H1 (cell line): ENCODE data around the gene SCNN1A. TPM values are rescaled to one million over a fixed set of nuclear protein-coding genes. Genes with fewer than 3 reads are reported as not detected.

Source experiments
- CTCF ChIA-PET: fragments of 300-600 bp; sonication (Branson Sonifier 250); formaldehyde crosslinking; loops from one replicate; lab custom pipeline; 2021; ENCODE audit not compliant: partially characterized antibody; lab: Charles Lee
- POLR2A ChIA-PET: fragments of 300-600 bp; sonication (Branson Sonifier 250); formaldehyde crosslinking; loops from one replicate; lab custom pipeline; 2021; ENCODE audit warnings: inconsistent platforms; ENCODE audit not compliant: partially characterized antibody; lab: Charles Lee
- DNase-seq, 2 experiments: peaks; one replicate each; pipeline versions ENCODE4 v3.0.0 to v3.0.0-alpha.2; 2010 to 2022; ENCODE audit warnings: low spot score in 2 of 2, low read depth in 1 of 2, mixed read lengths in 1 of 2
- FAIRE-seq: peaks from 2 replicates; lab custom pipeline; 2011; peaks lifted over from hg19 to GRCh38; lab: Jason Lieb, UNC
- H2AFZ ChIP-seq: 2 replicates; pipeline ENCODE4 v1.8.1; 2012; ENCODE audit warnings: low read length, inconsistent platforms
- H2AK5ac ChIP-seq: 2 replicates; pipeline ENCODE4 v1.6.1; 2013; ENCODE audit warnings: low read depth, low read length
- H2BK120ac ChIP-seq: replicated peaks from 2 replicates; pipeline ENCODE3; 2013; ENCODE audit warnings: low read depth, low read length, inconsistent platforms
- H2BK12ac ChIP-seq: 2 replicates; pipeline ENCODE4 v1.6.1; 2013; ENCODE audit warnings: low read depth, low read length
- H2BK15ac ChIP-seq: 2 replicates; pipeline ENCODE4 v1.6.1; 2013; ENCODE audit warnings: low read length
- H2BK20ac ChIP-seq: 2 replicates; pipeline ENCODE4 v1.6.1; 2013; ENCODE audit warnings: low read length
- H2BK5ac ChIP-seq: 2 replicates; pipeline ENCODE4 v1.6.1; 2013; ENCODE audit warnings: low read depth, low read length
- H3K14ac ChIP-seq: 2 replicates; pipeline ENCODE4 v1.6.1; 2013; ENCODE audit warnings: inconsistent platforms; ENCODE audit not compliant: insufficient read length
- H3K18ac ChIP-seq: 2 replicates; pipeline ENCODE4 v1.6.1; 2013; ENCODE audit warnings: low read length; ENCODE audit errors: extremely low read depth
- H3K23ac ChIP-seq: 2 replicates; pipeline ENCODE4 v1.6.1; 2013; ENCODE audit warnings: inconsistent platforms; ENCODE audit not compliant: insufficient read length
- H3K23me2 ChIP-seq: 2 replicates; pipeline ENCODE4 v1.6.1; 2013; ENCODE audit warnings: low read depth, low read length
- H3K27ac ChIP-seq: 2 replicates; pipeline ENCODE4 v1.6.1; 2011; ENCODE audit warnings: low read depth, low read length, inconsistent platforms
- H3K27me3 ChIP-seq, 4 experiments: replicated peaks in 1 of 4; 1 replicate in 1 of 4; 2 replicates in 3 of 4; pipeline versions ENCODE4 v1.6.1 to v1.8.1; 2011 to 2013; ENCODE audit warnings: low read length in 3 of 4, mild to moderate bottlenecking in 3 of 4, inconsistent platforms in 2 of 4, mixed read lengths in 2 of 4, moderate library complexity in 1 of 4; ENCODE audit not compliant: control insufficient read depth in 3 of 4, insufficient read depth in 3 of 4; ENCODE audit errors: extremely low read depth in 1 of 4
- H3K36me3 ChIP-seq, 4 experiments: 2 replicates each; pipeline versions ENCODE4 v1.6.1 to v1.8.1; 2011 to 2013; ENCODE audit warnings: mild to moderate bottlenecking in 4 of 4, low read length in 3 of 4, moderate library complexity in 2 of 4, control low read depth in 1 of 4, inconsistent platforms in 1 of 4; ENCODE audit not compliant: insufficient read depth in 4 of 4, control insufficient read depth in 2 of 4
- H3K4ac ChIP-seq: replicated peaks from 2 replicates; pipeline ENCODE3; 2013; ENCODE audit warnings: low read length, low read depth, mixed read lengths, inconsistent platforms; ENCODE audit not compliant: insufficient read length
- H3K4me1 ChIP-seq, 4 experiments: replicated peaks in 1 of 4; 1 replicate in 1 of 4; 2 replicates in 3 of 4; pipeline versions ENCODE4 v1.6.1 to v1.8.1; 2011 to 2013; ENCODE audit warnings: low read length in 3 of 4, inconsistent platforms in 2 of 4, mixed read lengths in 1 of 4; ENCODE audit not compliant: insufficient read depth in 4 of 4, control insufficient read depth in 3 of 4
- H3K4me2 ChIP-seq, 2 experiments: 2 replicates each; pipeline versions ENCODE4 v1.6.1 to v1.8.1; 2011 to 2013; ENCODE audit warnings: low read depth in 2 of 2, low read length in 2 of 2, control low read depth in 1 of 2, inconsistent platforms in 1 of 2, mild to moderate bottlenecking in 1 of 2; ENCODE audit not compliant: insufficient read depth in 1 of 2
- H3K4me3 ChIP-seq, 4 experiments: fragments of 200-600, 300-600 bp in 1 of 4; sonication (generic), shearing (Covaris generic), sonication (Bioruptor Twin) in 1 of 4; 2 replicates each; pipeline versions ENCODE4 v1.5.1 to v1.8.1; 2011 to 2016; ENCODE audit warnings: low read length in 4 of 4, low read depth in 3 of 4, control low read depth in 2 of 4, inconsistent platforms in 2 of 4, mild to moderate bottlenecking in 2 of 4, mixed read lengths in 1 of 4, moderate library complexity in 1 of 4; ENCODE audit not compliant: insufficient read depth in 2 of 4; ENCODE audit errors: extremely low read depth in 1 of 4
- H3K56ac ChIP-seq: replicated peaks from 2 replicates; pipeline ENCODE3; 2013; ENCODE audit warnings: low read depth, mild to moderate bottlenecking, mixed read lengths, low read length, inconsistent platforms; ENCODE audit not compliant: insufficient read length
- H3K79me1 ChIP-seq: 2 replicates; pipeline ENCODE4 v1.6.1; 2013; ENCODE audit warnings: low read depth, low read length, control low read depth
- H3K79me2 ChIP-seq, 2 experiments: 2 replicates each; pipeline versions ENCODE4 v1.6.1 to v1.8.1; 2012 to 2013; ENCODE audit warnings: low read length in 2 of 2, mild to moderate bottlenecking in 2 of 2, inconsistent platforms in 1 of 2; ENCODE audit not compliant: insufficient read depth in 2 of 2, control insufficient read depth in 1 of 2
- H3K9ac ChIP-seq, 4 experiments: replicated peaks in 1 of 4; 1 replicate in 1 of 4; 2 replicates in 3 of 4; pipeline versions ENCODE4 v1.6.1 to v1.8.1; 2011 to 2013; ENCODE audit warnings: low read depth in 3 of 4, low read length in 3 of 4, control low read depth in 2 of 4, mild to moderate bottlenecking in 2 of 4, moderate library complexity in 2 of 4, inconsistent platforms in 1 of 4; ENCODE audit errors: extremely low read depth in 1 of 4
- H3K9me3 ChIP-seq, 2 experiments: 2 replicates each; pipeline versions ENCODE4 v1.6.1 to v1.8.1; 2012 to 2013; ENCODE audit warnings: mild to moderate bottlenecking in 2 of 2, moderate library complexity in 2 of 2, control low read depth in 1 of 2, inconsistent platforms in 1 of 2, low read depth in 1 of 2, low read length in 1 of 2, mixed read lengths in 1 of 2; ENCODE audit not compliant: insufficient read depth in 2 of 2
- H4K20me1 ChIP-seq, 2 experiments: replicated peaks in 1 of 2; 2 replicates each; pipeline versions ENCODE3 to v1.8.1; 2011 to 2013; ENCODE audit warnings: inconsistent platforms in 2 of 2, low read length in 2 of 2, mild to moderate bottlenecking in 1 of 2; ENCODE audit not compliant: insufficient read depth in 2 of 2, control insufficient read depth in 1 of 2
- H4K5ac ChIP-seq: 2 replicates; pipeline ENCODE4 v1.6.1; 2013; ENCODE audit warnings: low read length, low read depth, mixed read lengths, inconsistent platforms; ENCODE audit not compliant: insufficient read length
- H4K8ac ChIP-seq: 2 replicates; pipeline ENCODE4 v1.8.0; 2013; ENCODE audit warnings: mild to moderate bottlenecking, moderate library complexity, low read length, inconsistent platforms; ENCODE audit not compliant: insufficient read depth; ENCODE audit errors: extremely low read depth
- H4K91ac ChIP-seq: replicated peaks from 2 replicates; pipeline ENCODE3; 2013; ENCODE audit warnings: low read length, mixed read lengths, inconsistent platforms; ENCODE audit not compliant: insufficient read length
- ASH2L ChIP-seq: fragments of 200-600, 300-600 bp; sonication (generic); IDR thresholded peaks from one replicate; pipeline ENCODE4 v1.7.1; 2017; ENCODE audit warnings: low read length
- POU5F1 ChIP-seq: IDR thresholded peaks from 2 replicates; pipeline ENCODE4 v1.6.1; 2011; ENCODE audit warnings: low read depth, mild to moderate bottlenecking, low read length, moderate library complexity
- WGBS, 2 experiments: shearing (Covaris generic) in 1 of 2; methylation state at CpG; one replicate each; pipeline versions ENCODE4 v1.1.6 to v1.1.7; 2013 to 2015; ENCODE audit warnings: low lambda C conversion rate in 2 of 2, mixed read lengths in 2 of 2, inconsistent platforms in 1 of 2, low coverage in 1 of 2, missing lambda C conversion rate in 1 of 2; ENCODE audit not compliant: insufficient replicate concordance in 2 of 2, insufficient coverage in 1 of 2, insufficient read length in 1 of 2; ENCODE audit errors: extremely low coverage in 1 of 2, missing lambda C conversion rate in 1 of 2; 5-methylcytosine and 5-hydroxymethylcytosine counted together
- polyA plus RNA-seq, 7 experiments: library from polyadenylated mRNA; depleted of rRNA in 3 of 7; stranded (reverse) in 5 of 7; unstranded in 2 of 7; fragments of >200 nt in 5 of 7; fragments of 200-250 nt in 2 of 7; gene quantifications; 1 replicate in 5 of 7; 2 replicates in 1 of 7; 4 replicates in 1 of 7; pipeline versions ENCODE4 v1.2.1 to v1.2.3, GENCODE V29; 2011 to 2013; ENCODE audit warnings: missing spikeins in 2 of 7, mixed read lengths in 2 of 7
- total RNA-seq: library from RNA; stranded (reverse); fragmentation: NEBNext Ultra II Directional; extraction: Animal tissue kit (Norgen Biotek cat#: 25700); gene quantifications from 2 replicates; pipeline ENCODE4 v1.2.1, GENCODE V29; 2021

Gene SCNN1A
- total and polyA plus RNA-seq, 2 of the 8 experiments (the other 6 are each of a cell fraction or from before 2014, with no cell fraction given) = 85.5 to 156 TPM

DNA sequence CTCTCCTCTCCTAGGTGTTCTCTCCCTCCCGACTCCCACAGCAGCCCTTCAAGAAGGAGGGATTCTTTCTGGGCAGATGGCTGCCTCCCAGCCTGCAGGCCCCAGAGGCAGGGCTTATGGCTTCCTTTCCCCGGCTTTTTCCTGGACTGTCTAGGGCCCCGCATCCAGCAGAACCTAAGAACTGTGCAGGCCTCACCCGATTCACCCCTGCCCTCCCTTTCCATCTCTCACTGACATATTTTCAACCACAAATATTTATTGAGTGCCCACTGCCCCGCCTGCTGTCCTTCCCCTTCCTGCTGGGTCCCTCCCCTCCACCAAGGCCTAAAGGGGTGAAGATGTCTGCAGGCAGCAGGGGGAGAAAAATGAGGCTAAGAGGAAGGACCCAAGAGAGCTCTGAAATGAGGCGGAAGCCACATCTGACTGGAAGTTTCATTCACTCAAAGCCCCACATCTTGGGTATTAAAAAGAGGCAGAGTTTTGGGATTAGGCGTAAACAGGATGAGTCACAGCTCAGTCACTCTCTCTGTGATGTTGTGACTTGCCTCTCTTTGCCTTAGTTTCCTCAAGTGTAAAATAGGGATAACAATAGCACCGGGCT, 2.9 kb downstream of the SCNN1A start:
- Histone ChIP-seq H3K4me2 (peak overlapping the region; percentile 91 to 100), H4K5ac (no peak overlapping the region), H2BK5ac (peak overlapping the region; percentile 94), H3K27ac (no peak overlapping the region), H3K79me2 (peaks cover 26 to 72% of the 10 kb centered on the region in 2 experiments), H2BK12ac (0 out of 2 replicates have a peak overlapping the region, but pooled peaks have one; percentile 99), H3K23me2 (peaks cover 33% of the 10 kb centered on the region), H3K56ac (no peak overlapping the region), H3K79me1 (peaks cover 21% of the 10 kb centered on the region), H3K4me1 (peaks cover 15 to 66% (median 39%) of the 10 kb centered on the region in 4 experiments), H3K18ac (peak overlapping the region; percentile 91), H3K36me3 (no peaks in the 10 kb centered on the region), H2BK120ac (no peak overlapping the region), H2BK20ac (peak overlapping the region; percentile 77; the same call in 1 of the 2 replicates), H3K23ac (no peak overlapping the region), H3K27me3 (no peaks in the 10 kb centered on the region), H3K4ac (no peak overlapping the region), H4K8ac (no peak overlapping the region), H4K91ac (peak overlapping the region; percentile 40), H4K20me1 (peaks cover 3 to 5% of the 10 kb centered on the region in 2 experiments), H3K9ac (peak overlapping the region in 3 of 4 experiments; percentile 1 to 29 (median 20); a peak in 2 of 7 replicates), H3K9me3 (no peaks in the 10 kb centered on the region), H3K14ac (no peak overlapping the region), H3K4me3 (peak overlapping the region; percentile 64 to 84 (median 74)), H2AK5ac (peak overlapping the region; percentile 17; the same call in 1 of the 2 replicates), H2BK15ac (0 out of 2 replicates have a peak overlapping the region, but pooled peaks have one; percentile 46), H2AFZ (no peak overlapping the region)
- ChIA-PET POLR2A (interaction anchor here (0.6 to 17.2 kb wide), 12 partner anchors 10 to 264 kb away, joined by 3 to 259 read pairs (median 16); partner anchors contain the start of genes GAPDH, LTBR, TAPBPL and TNFRSF1A), CTCF (interaction anchor here (0.6 to 7.4 kb wide), 8 partner anchors 10 to 93 kb away, joined by 3 to 66 read pairs (median 8); no protein-coding TSS in a partner anchor)
- TF ChIP-seq POU5F1 = no peak
- peak; percentile 50 for TF ChIP-seq ASH2L
- FAIRE-seq (no peak), DNase-seq (no peak)
- WGBS, 2 experiments = 31% methylated on average over 8 of the region's 8 CpGs; no CpG with 5 or more reads in 1 of the 2 experiments
